ENCODE measurements around the gene CFAP77. TPM values are rescaled to one million over a fixed set of nuclear protein-coding genes. Genes with fewer than 3 reads are reported as not detected.

CFAP77 gene
- total and polyA plus RNA-seq, 2 of the 8 experiments (the other 6 are each of a cell fraction or from before 2014, with no cell fraction given): 0.63 to 0.97 TPM

- DNase-seq (ENCODE audit: low read depth in 1 of 2, low spot score in 2 of 2) (no peak), FAIRE-seq (no peak)
- H3K23me2 ChIP-seq (ENCODE audit: low read depth, low read length): no peaks in the 10 kb centered on the region
- no peak overlapping the region for H3K9ac ChIP-seq (replicated peaks in 1 of 4; ENCODE audit: extremely low read depth in 1 of 4, low read depth in 3 of 4, low read length in 3 of 4)
- H3K36me3 ChIP-seq (ENCODE audit: control insufficient read depth in 2 of 4, insufficient read depth in 4 of 4, low read length in 3 of 4): no peaks in the 10 kb centered on the region
- no peak overlapping the region for H3K4ac ChIP-seq (replicated peaks; ENCODE audit: insufficient read length, low read depth, low read length)
- no peak overlapping the region for H3K4me3 ChIP-seq (ENCODE audit: extremely low read depth in 1 of 4, insufficient read depth in 2 of 4, low read depth in 3 of 4, low read length in 4 of 4)
- H3K23ac ChIP-seq (ENCODE audit: insufficient read length): no peak overlapping the region
- no peak overlapping the region for H2BK15ac ChIP-seq (ENCODE audit: low read length)
- 93% methylated on average over 9 of the region's 9 CpGs; no CpG with 5 or more reads in 1 of the 2 experiments for WGBS, 2 experiments (ENCODE audit: extremely low coverage in 1 of 2, insufficient coverage in 1 of 2, insufficient read length in 1 of 2, insufficient replicate concordance in 2 of 2, low coverage in 1 of 2, low lambda C conversion rate in 2 of 2, missing lambda C conversion rate in 1 of 2)
- no peak overlapping the region for H3K14ac ChIP-seq (ENCODE audit: insufficient read length)
- no peaks in the 10 kb centered on the region for H4K20me1 ChIP-seq (replicated peaks in 1 of 2; ENCODE audit: control insufficient read depth in 1 of 2, insufficient read depth in 2 of 2, low read length in 2 of 2)
- no peak overlapping the region for H4K91ac ChIP-seq (replicated peaks; ENCODE audit: insufficient read length, low read length)
- no peaks in the 10 kb centered on the region for H3K9me3 ChIP-seq (ENCODE audit: insufficient read depth in 2 of 2, low read depth in 1 of 2, low read length in 1 of 2)
- ChIA-PET POLR2A (ENCODE audit: partially characterized antibody) (interaction anchor here (0.7 to 1.8 kb wide), 2 partner anchors 10 to 41 kb away, joined by 3 to 5 read pairs; no protein-coding TSS in a partner anchor), CTCF (ENCODE audit: partially characterized antibody) (interaction anchor here (1.0 kb wide), 1 partner anchor 10 kb away, joined by 4 read pairs; no protein-coding TSS in a partner anchor)
- H3K79me1 ChIP-seq (ENCODE audit: low read depth, low read length): no peaks in the 10 kb centered on the region
- no peak overlapping the region for H2AFZ ChIP-seq (ENCODE audit: low read length)
- no peaks in the 10 kb centered on the region for H3K27me3 ChIP-seq (replicated peaks in 1 of 4; ENCODE audit: control insufficient read depth in 3 of 4, extremely low read depth in 1 of 4, insufficient read depth in 3 of 4, low read length in 3 of 4)
- H4K8ac ChIP-seq (ENCODE audit: extremely low read depth, insufficient read depth, low read length): no peak overlapping the region
- H3K4me1 ChIP-seq (replicated peaks in 1 of 4; ENCODE audit: control insufficient read depth in 3 of 4, insufficient read depth in 4 of 4, low read length in 3 of 4): no peaks in the 10 kb centered on the region
- no peak overlapping the region for H3K4me2 ChIP-seq (ENCODE audit: insufficient read depth in 1 of 2, low read depth in 2 of 2, low read length in 2 of 2)
- no peak overlapping the region for H2BK120ac ChIP-seq (replicated peaks; ENCODE audit: low read depth, low read length)
- no peaks in the 10 kb centered on the region for H3K79me2 ChIP-seq (ENCODE audit: control insufficient read depth in 1 of 2, insufficient read depth in 2 of 2, low read length in 2 of 2)
- H2AK5ac ChIP-seq (ENCODE audit: low read depth, low read length): no peak overlapping the region
- H3K56ac ChIP-seq (replicated peaks; ENCODE audit: insufficient read length, low read depth, low read length): no peak overlapping the region
- no peak overlapping the region for H4K5ac ChIP-seq (ENCODE audit: insufficient read length, low read depth, low read length)
- H2BK5ac ChIP-seq (ENCODE audit: low read depth, low read length): no peak overlapping the region
- no peak overlapping the region for H2BK12ac ChIP-seq (ENCODE audit: low read depth, low read length)
- H3K18ac ChIP-seq (ENCODE audit: extremely low read depth, low read length): no peak overlapping the region
- no peak overlapping the region for H2BK20ac ChIP-seq (ENCODE audit: low read length)
- H3K27ac ChIP-seq (ENCODE audit: low read depth, low read length): no peak overlapping the region
- no peak for TF ChIP-seq POU5F1 (IDR thresholded peaks at IDR 0.05; ENCODE audit: low read depth, low read length)
- TF ChIP-seq ASH2L (IDR thresholded peaks at IDR 0.05; ENCODE audit: low read length): no peak
- TF ChIP-seq POLR2AphosphoS5 (IDR thresholded peaks at IDR 0.05; ENCODE audit: low read depth, low read length): no peak
- no peak for TF ChIP-seq KDM5A (IDR thresholded peaks at IDR 0.05; ENCODE audit: low read length)
- no peak for TF ChIP-seq TEAD4 (IDR thresholded peaks at IDR 0.05; ENCODE audit: low read depth, low read length)
- no peak for TF ChIP-seq NANOG (IDR thresholded peaks at IDR 0.05; ENCODE audit: insufficient read depth, low read depth, low read length, poor library complexity, severe bottlenecking)
- TF ChIP-seq KDM1A (IDR thresholded peaks at IDR 0.05; ENCODE audit: borderline replicate concordance, low read length): no peak
- TF ChIP-seq USF2 (IDR thresholded peaks at IDR 0.05; ENCODE audit: low read length): no peak
- no peak for TF ChIP-seq BRCA1 (IDR thresholded peaks at IDR 0.05; ENCODE audit: low read depth, low read length)
- no peak for TF ChIP-seq MAX (IDR thresholded peaks at IDR 0.05)
- TF ChIP-seq CHD2 (IDR thresholded peaks at IDR 0.05; ENCODE audit: low read length): no peak
- TF ChIP-seq SIRT6 (IDR thresholded peaks at IDR 0.05; ENCODE audit: low read length): no peak
- no peak for TF ChIP-seq SAP30 (IDR thresholded peaks at IDR 0.05; ENCODE audit: insufficient read depth, insufficient replicate concordance, low read length)
- no peak for TF ChIP-seq GTF2F1 (IDR thresholded peaks at IDR 0.05; ENCODE audit: borderline replicate concordance, low read depth, low read length)
Observed at GRCh38 chr9:132364068-132364467, 45.9 kb upstream of the CFAP77 start.

All from H1 (cell line).